ENCODE results near the gene TMPRSS9.

TMPRSS9 gene

GRCh38 chr19:2334426-2334825, 25.6 kb upstream of the TMPRSS9 start:
- H2BK15ac ChIP-seq (ENCODE audit: low read length), result no peak overlapping the region
- no peaks in the 10 kb centered on the region for H3K27me3 ChIP-seq (ENCODE audit: control insufficient read depth in 3 of 3, insufficient read depth in 3 of 3, low read depth in 1 of 3, low read length in 3 of 3)
- no peak overlapping the region for H4K8ac ChIP-seq (ENCODE audit: low read depth, low read length)
- peaks cover 0 to 8% of the 10 kb centered on the region in 2 donors for H3K9me3 ChIP-seq (replicated peaks in 1 of 2; ENCODE audit: control insufficient read depth in 2 of 2, insufficient read depth in 1 of 2, low read depth in 1 of 2, low read length in 2 of 2)
- H2AFZ ChIP-seq (ENCODE audit: low read length), result no peak overlapping the region
- H3K14ac ChIP-seq (ENCODE audit: low read length), result peak overlapping the region; percentile 6
- DNase-seq (ENCODE audit: low spot score), result no peak
- peaks cover 23 to 26% of the 10 kb centered on the region in 2 donors for H3K4me1 ChIP-seq (ENCODE audit: control insufficient read depth in 2 of 2, insufficient read depth in 1 of 2, low read depth in 1 of 2, low read length in 2 of 2)
- H3K18ac ChIP-seq (ENCODE audit: low read length), result no peak overlapping the region
- no peak overlapping the region for H3K4me3 ChIP-seq (ENCODE audit: low read length in 2 of 2)
- H2BK120ac ChIP-seq (ENCODE audit: low read depth, low read length), result no peak overlapping the region
- H2BK12ac ChIP-seq (ENCODE audit: low read length), result no peak overlapping the region
- no peak overlapping the region for H2AK5ac ChIP-seq (ENCODE audit: low read depth, low read length)
- H3K9ac ChIP-seq (ENCODE audit: low read depth, low read length, poor library complexity), result no peak overlapping the region
- WGBS, 2 donors (ENCODE audit: extremely low coverage in 2 of 2, insufficient read length in 2 of 2, insufficient replicate concordance in 1 of 2), result no CpG with 5 or more reads among the region's 27 CpGs
- H3K4ac ChIP-seq (ENCODE audit: low read length), result peak overlapping the region; percentile 31
- peaks cover 33% of the 10 kb centered on the region for H3K79me1 ChIP-seq (ENCODE audit: low read depth, low read length)
- H3K36me3 ChIP-seq (replicated peaks in 1 of 2; ENCODE audit: control insufficient read depth in 2 of 2, insufficient read depth in 2 of 2, low read length in 2 of 2), result peaks cover 11 to 21% of the 10 kb centered on the region in 2 donors
- no peak overlapping the region for H4K91ac ChIP-seq (ENCODE audit: low read depth, low read length, poor library complexity)
- no peak overlapping the region for H2BK5ac ChIP-seq (ENCODE audit: low read length)
- H3K4me2 ChIP-seq (ENCODE audit: insufficient read depth, low read length, poor library complexity, severe bottlenecking), result no peak overlapping the region
- no peak overlapping the region for H3K23ac ChIP-seq (ENCODE audit: low read depth, low read length, poor library complexity)
- H3K27ac ChIP-seq (replicated peaks; ENCODE audit: low read length), result no peak overlapping the region

- Histone ChIP-seq H3K27ac (replicated peaks; ENCODE audit: low read length) (no peak overlapping the region), H2BK15ac (ENCODE audit: low read length) (no peak overlapping the region), H3K9me3 (replicated peaks in 1 of 2; ENCODE audit: control insufficient read depth in 2 of 2, insufficient read depth in 1 of 2, low read depth in 1 of 2, low read length in 2 of 2) (peaks cover 0 to 8% of the 10 kb centered on the region in 2 donors), H3K14ac (ENCODE audit: low read length) (no peak overlapping the region), H3K4me3 (ENCODE audit: low read length in 2 of 2) (no peak overlapping the region), H3K4me2 (ENCODE audit: insufficient read depth, low read length, poor library complexity, severe bottlenecking) (no peak overlapping the region), H4K91ac (ENCODE audit: low read depth, low read length, poor library complexity) (no peak overlapping the region), H4K8ac (ENCODE audit: low read depth, low read length) (no peak overlapping the region), H2BK120ac (ENCODE audit: low read depth, low read length) (no peak overlapping the region), H3K79me1 (ENCODE audit: low read depth, low read length) (peaks cover 38% of the 10 kb centered on the region), H3K23ac (ENCODE audit: low read depth, low read length, poor library complexity) (peak overlapping the region; percentile 26), H2AFZ (ENCODE audit: low read length) (no peak overlapping the region), H2BK5ac (ENCODE audit: low read length) (no peak overlapping the region), H3K9ac (ENCODE audit: low read depth, low read length, poor library complexity) (peak overlapping the region; percentile 53), H2BK12ac (ENCODE audit: low read length) (peak overlapping the region; percentile 76), H3K36me3 (replicated peaks in 1 of 2; ENCODE audit: control insufficient read depth in 2 of 2, insufficient read depth in 2 of 2, low read length in 2 of 2) (peaks cover 11 to 27% of the 10 kb centered on the region in 2 donors), H3K18ac (ENCODE audit: low read length) (peak overlapping the region; percentile 59), H3K4ac (ENCODE audit: low read length) (no peak overlapping the region), H2AK5ac (ENCODE audit: low read depth, low read length) (no peak overlapping the region), H3K4me1 (ENCODE audit: control insufficient read depth in 2 of 2, insufficient read depth in 1 of 2, low read depth in 1 of 2, low read length in 2 of 2) (peaks cover 19 to 26% of the 10 kb centered on the region in 2 donors), H3K27me3 (ENCODE audit: control insufficient read depth in 3 of 3, insufficient read depth in 3 of 3, low read depth in 1 of 3, low read length in 3 of 3) (no peaks in the 10 kb centered on the region)
- no CpG with 5 or more reads among the region's 26 CpGs for WGBS, 2 donors (ENCODE audit: extremely low coverage in 2 of 2, insufficient read length in 2 of 2, insufficient replicate concordance in 1 of 2)
- no peak for DNase-seq (ENCODE audit: low spot score)
Measured at GRCh38 chr19:2334986-2335846, 24.8 kb upstream of the TMPRSS9 start.

- Histone ChIP-seq H3K36me3 (replicated peaks in 1 of 2; ENCODE audit: control insufficient read depth in 2 of 2, insufficient read depth in 2 of 2, low read length in 2 of 2) (peaks cover 11 to 30% of the 10 kb centered on the region in 2 donors), H3K27ac (replicated peaks; ENCODE audit: low read length) (no peak overlapping the region), H2BK5ac (ENCODE audit: low read length) (no peak overlapping the region), H3K4ac (ENCODE audit: low read length) (no peak overlapping the region), H3K9me3 (replicated peaks in 1 of 2; ENCODE audit: control insufficient read depth in 2 of 2, insufficient read depth in 1 of 2, low read depth in 1 of 2, low read length in 2 of 2) (peaks cover 0 to 8% of the 10 kb centered on the region in 2 donors), H2BK12ac (ENCODE audit: low read length) (peak overlapping the region; percentile 76), H3K4me3 (ENCODE audit: low read length in 2 of 2) (no peak overlapping the region), H2AK5ac (ENCODE audit: low read depth, low read length) (no peak overlapping the region), H3K27me3 (ENCODE audit: control insufficient read depth in 3 of 3, insufficient read depth in 3 of 3, low read depth in 1 of 3, low read length in 3 of 3) (no peaks in the 10 kb centered on the region), H3K79me1 (ENCODE audit: low read depth, low read length) (peaks cover 38% of the 10 kb centered on the region), H3K23ac (ENCODE audit: low read depth, low read length, poor library complexity) (peak overlapping the region; percentile 26), H2BK15ac (ENCODE audit: low read length) (no peak overlapping the region), H2AFZ (ENCODE audit: low read length) (no peak overlapping the region), H3K4me1 (ENCODE audit: control insufficient read depth in 2 of 2, insufficient read depth in 1 of 2, low read depth in 1 of 2, low read length in 2 of 2) (peaks cover 15 to 19% of the 10 kb centered on the region in 2 donors), H4K8ac (ENCODE audit: low read depth, low read length) (no peak overlapping the region), H3K14ac (ENCODE audit: low read length) (no peak overlapping the region), H4K91ac (ENCODE audit: low read depth, low read length, poor library complexity) (no peak overlapping the region), H3K9ac (ENCODE audit: low read depth, low read length, poor library complexity) (peak overlapping the region; percentile 53), H3K18ac (ENCODE audit: low read length) (peak overlapping the region; percentile 59), H2BK120ac (ENCODE audit: low read depth, low read length) (no peak overlapping the region), H3K4me2 (ENCODE audit: insufficient read depth, low read length, poor library complexity, severe bottlenecking) (no peak overlapping the region)
- DNase-seq (ENCODE audit: low spot score), result no peak
- WGBS, 2 donors (ENCODE audit: extremely low coverage in 2 of 2, insufficient read length in 2 of 2, insufficient replicate concordance in 1 of 2), result no CpG with 5 or more reads among the region's 3 CpGs
Measured at GRCh38 chr19:2335848-2336247, 24.2 kb upstream of the TMPRSS9 start.

DNA sequence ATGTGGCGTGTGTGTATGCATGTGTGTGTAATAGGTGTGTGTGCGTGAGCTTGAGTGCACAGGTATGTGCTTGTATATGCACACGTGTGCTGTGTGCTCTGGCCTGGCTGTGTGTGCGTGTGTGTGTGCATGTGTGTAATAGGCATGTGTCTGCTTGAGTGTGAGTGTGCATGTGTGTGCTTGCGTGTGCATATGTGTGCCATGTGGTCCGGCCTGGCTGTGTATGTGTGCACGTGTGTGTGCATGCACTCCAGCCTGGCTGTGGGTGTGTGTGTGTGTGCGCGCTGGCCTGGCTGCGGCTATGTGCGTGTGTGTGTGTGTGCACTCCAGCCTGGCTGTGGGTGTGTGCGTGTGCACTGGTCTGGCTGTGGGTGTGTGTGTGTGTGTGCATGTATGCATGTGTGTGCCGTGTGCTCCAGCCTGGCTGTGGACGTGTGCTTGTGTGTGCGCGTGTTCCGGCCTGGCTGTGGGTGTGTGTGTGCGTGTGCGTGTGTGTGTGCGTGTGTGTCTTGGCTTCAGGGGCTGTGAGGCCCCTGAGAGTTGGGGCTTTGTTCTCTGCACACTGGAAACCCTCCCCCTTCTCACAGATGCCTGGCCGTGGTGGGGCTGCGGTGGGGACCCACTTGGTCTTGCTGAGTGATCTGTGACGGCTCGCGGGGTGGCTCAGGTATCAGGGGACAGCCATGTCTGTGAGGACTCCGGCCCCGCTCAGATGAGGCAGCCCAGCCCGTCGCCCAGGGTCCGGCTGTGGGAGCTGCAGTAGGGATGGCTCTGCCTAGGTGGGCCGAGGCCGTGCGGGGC, 23.3 kb upstream of the TMPRSS9 start:
- Histone ChIP-seq H3K27ac (replicated peaks; ENCODE audit: low read length) (peak overlapping the region; percentile 79), H4K91ac (ENCODE audit: low read depth, low read length, poor library complexity) (peak overlapping the region; percentile 100), H2BK15ac (ENCODE audit: low read length) (no peak overlapping the region), H4K8ac (ENCODE audit: low read depth, low read length) (peak overlapping the region; percentile 99), H3K79me1 (ENCODE audit: low read depth, low read length) (peaks cover 40% of the 10 kb centered on the region), H2AFZ (ENCODE audit: low read length) (no peak overlapping the region), H2BK12ac (ENCODE audit: low read length) (peak overlapping the region; percentile 95), H3K27me3 (ENCODE audit: control insufficient read depth in 3 of 3, insufficient read depth in 3 of 3, low read depth in 1 of 3, low read length in 3 of 3) (no peaks in the 10 kb centered on the region), H3K14ac (ENCODE audit: low read length) (peak overlapping the region; percentile 95), H3K18ac (ENCODE audit: low read length) (peak overlapping the region; percentile 97), H3K4me3 (ENCODE audit: low read length in 2 of 2) (peak overlapping the region in 1 of 2 donors; percentile 43), H3K9me3 (replicated peaks in 1 of 2; ENCODE audit: control insufficient read depth in 2 of 2, insufficient read depth in 1 of 2, low read depth in 1 of 2, low read length in 2 of 2) (peaks cover 0 to 8% of the 10 kb centered on the region in 2 donors), H3K36me3 (replicated peaks in 1 of 2; ENCODE audit: control insufficient read depth in 2 of 2, insufficient read depth in 2 of 2, low read length in 2 of 2) (peaks cover 13 to 39% of the 10 kb centered on the region in 2 donors), H3K4ac (ENCODE audit: low read length) (peak overlapping the region; percentile 84), H3K23ac (ENCODE audit: low read depth, low read length, poor library complexity) (peak overlapping the region; percentile 94), H2BK120ac (ENCODE audit: low read depth, low read length) (peak overlapping the region; percentile 19), H3K4me1 (ENCODE audit: control insufficient read depth in 2 of 2, insufficient read depth in 1 of 2, low read depth in 1 of 2, low read length in 2 of 2) (peaks cover 12 to 14% of the 10 kb centered on the region in 2 donors), H2AK5ac (ENCODE audit: low read depth, low read length) (peak overlapping the region; percentile 95), H2BK5ac (ENCODE audit: low read length) (peak overlapping the region; percentile 90), H3K9ac (ENCODE audit: low read depth, low read length, poor library complexity) (peak overlapping the region; percentile 89), H3K4me2 (ENCODE audit: insufficient read depth, low read length, poor library complexity, severe bottlenecking) (no peak overlapping the region)
- no CpG with 5 or more reads among the region's 33 CpGs for WGBS, 2 donors (ENCODE audit: extremely low coverage in 2 of 2, insufficient read length in 2 of 2, insufficient replicate concordance in 1 of 2)
- no peak for DNase-seq (ENCODE audit: low spot score)
